ENCODE data around the gene MYT1. TPM values are rescaled to one million over a fixed set of nuclear protein-coding genes. Genes with fewer than 3 reads are reported as not detected.

Gene MYT1
- total and polyA plus RNA-seq, 2 of the 8 experiments (the other 6 are each of a cell fraction or from before 2014, with no cell fraction given), result 0.63 to 2.0 TPM

- FAIRE-seq (no peak), DNase-seq (ENCODE audit: low read depth in 1 of 2, low spot score in 2 of 2) (no peak)
- H3K79me2 ChIP-seq (ENCODE audit: control insufficient read depth in 1 of 2, insufficient read depth in 2 of 2, low read length in 2 of 2), result no peaks in the 10 kb centered on the region
- H4K5ac ChIP-seq (ENCODE audit: insufficient read length, low read depth, low read length), result no peak overlapping the region
- H3K56ac ChIP-seq (replicated peaks; ENCODE audit: insufficient read length, low read depth, low read length), result no peak overlapping the region
- H3K4me1 ChIP-seq (replicated peaks in 1 of 4; ENCODE audit: control insufficient read depth in 3 of 4, insufficient read depth in 4 of 4, low read length in 3 of 4), result no peaks in the 10 kb centered on the region
- H3K79me1 ChIP-seq (ENCODE audit: low read depth, low read length), result no peaks in the 10 kb centered on the region
- H3K18ac ChIP-seq (ENCODE audit: extremely low read depth, low read length), result no peak overlapping the region
- ChIA-PET CTCF (ENCODE audit: partially characterized antibody) (no interaction called here), POLR2A (ENCODE audit: partially characterized antibody) (no interaction called here)
- peaks cover 15 to 37% of the 10 kb centered on the region in 2 experiments for H3K9me3 ChIP-seq (ENCODE audit: insufficient read depth in 2 of 2, low read depth in 1 of 2, low read length in 1 of 2)
- H2BK120ac ChIP-seq (replicated peaks; ENCODE audit: low read depth, low read length), result no peak overlapping the region
- H3K4ac ChIP-seq (replicated peaks; ENCODE audit: insufficient read length, low read depth, low read length), result no peak overlapping the region
- no peak overlapping the region for H4K91ac ChIP-seq (replicated peaks; ENCODE audit: insufficient read length, low read length)
- no peaks in the 10 kb centered on the region for H4K20me1 ChIP-seq (replicated peaks in 1 of 2; ENCODE audit: control insufficient read depth in 1 of 2, insufficient read depth in 2 of 2, low read length in 2 of 2)
- H3K9ac ChIP-seq (replicated peaks in 1 of 4; ENCODE audit: extremely low read depth in 1 of 4, low read depth in 3 of 4, low read length in 3 of 4), result no peak overlapping the region
- H3K27me3 ChIP-seq (replicated peaks in 1 of 4; ENCODE audit: control insufficient read depth in 3 of 4, extremely low read depth in 1 of 4, insufficient read depth in 3 of 4, low read length in 3 of 4), result no peaks in the 10 kb centered on the region
- no peaks in the 10 kb centered on the region for H3K23me2 ChIP-seq (ENCODE audit: low read depth, low read length)
- H3K36me3 ChIP-seq (ENCODE audit: control insufficient read depth in 2 of 4, insufficient read depth in 4 of 4, low read length in 3 of 4), result peaks cover 0 to 4% (median 0%) of the 10 kb centered on the region in 4 experiments; a peak in 3 of 8 replicates
- H2BK12ac ChIP-seq (ENCODE audit: low read depth, low read length), result no peak overlapping the region
- no peak overlapping the region for H3K27ac ChIP-seq (ENCODE audit: low read depth, low read length)
- WGBS, 2 experiments (ENCODE audit: extremely low coverage in 1 of 2, insufficient coverage in 1 of 2, insufficient read length in 1 of 2, insufficient replicate concordance in 2 of 2, low coverage in 1 of 2, low lambda C conversion rate in 2 of 2, missing lambda C conversion rate in 1 of 2), result 79% methylated on average over 4 of the region's 4 CpGs; no CpG with 5 or more reads in 1 of the 2 experiments
- no peak overlapping the region for H3K14ac ChIP-seq (ENCODE audit: insufficient read length)
- H3K4me3 ChIP-seq (ENCODE audit: extremely low read depth in 1 of 4, insufficient read depth in 2 of 4, low read depth in 3 of 4, low read length in 4 of 4), result no peak overlapping the region
- H3K4me2 ChIP-seq (ENCODE audit: insufficient read depth in 1 of 2, low read depth in 2 of 2, low read length in 2 of 2), result no peak overlapping the region
- no peak overlapping the region for H2BK20ac ChIP-seq (ENCODE audit: low read length)
- H2BK5ac ChIP-seq (ENCODE audit: low read depth, low read length), result no peak overlapping the region
- no peak overlapping the region for H2AFZ ChIP-seq (ENCODE audit: low read length)
- no peak overlapping the region for H2AK5ac ChIP-seq (ENCODE audit: low read depth, low read length)
- no peak overlapping the region for H2BK15ac ChIP-seq (ENCODE audit: low read length)
- no peak overlapping the region for H4K8ac ChIP-seq (ENCODE audit: extremely low read depth, insufficient read depth, low read length)
- H3K23ac ChIP-seq (ENCODE audit: insufficient read length), result no peak overlapping the region
- no peak for TF ChIP-seq TAF1 (IDR thresholded peaks at IDR 0.05; ENCODE audit: low read depth, low read length)
Measured at GRCh38 chr20:64278317-64278681, 114.0 kb downstream of the MYT1 start.

Data from H1 (cell line).